Ecto neural progenitor cell (in vitro differentiated cells): ENCODE results near the gene INSRR.

Experiments
- DNase-seq: peaks from one replicate; pipeline ENCODE4 v3.0.0-alpha.2; 2018; ENCODE audit warnings: low spot score

Gene INSRR

DNA sequence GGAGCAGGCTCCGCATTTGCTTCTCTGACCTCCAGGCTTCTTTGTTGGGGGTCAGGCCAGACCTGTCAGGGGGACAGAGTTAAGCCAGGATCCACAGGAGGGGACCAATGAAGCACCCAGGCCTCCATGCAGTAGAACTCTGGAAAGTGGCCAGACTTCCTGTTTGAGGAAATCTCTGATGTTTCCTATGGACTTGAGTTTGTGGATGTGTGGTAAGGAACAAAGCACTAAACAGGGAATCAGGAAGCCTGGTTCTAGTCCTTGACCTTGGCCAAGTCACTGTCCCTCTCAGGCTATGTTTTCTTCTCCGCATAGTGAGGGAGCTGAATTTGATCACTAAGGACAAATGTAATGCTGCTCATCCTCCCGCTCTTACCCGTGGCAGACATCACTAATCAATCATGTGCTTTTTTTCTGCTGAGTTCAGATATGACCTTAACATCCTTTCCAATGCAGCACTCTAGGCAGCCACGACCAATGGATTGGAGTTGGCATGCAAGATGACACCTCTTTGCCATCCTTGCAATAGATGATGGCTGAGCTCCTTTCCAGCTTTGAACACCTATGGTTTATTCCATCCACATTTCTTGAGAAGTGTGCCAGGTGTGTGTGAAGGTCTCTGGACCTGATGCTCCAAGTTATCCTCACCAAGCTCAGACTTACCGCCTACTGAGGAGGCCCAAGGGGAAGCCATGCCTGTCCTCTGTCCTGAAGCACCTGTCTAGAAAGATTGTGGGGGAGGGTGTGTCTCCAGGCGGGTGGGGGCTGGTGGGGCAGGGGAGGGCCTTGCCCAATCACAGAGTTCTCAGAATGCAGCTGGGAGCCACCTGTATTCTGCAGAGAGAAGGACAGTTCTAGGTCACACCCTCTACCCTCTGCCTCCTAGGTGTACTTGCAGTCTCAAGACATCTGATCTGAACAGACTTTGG lies 52.1 kb downstream of the INSRR start:
- no peak for DNase-seq

DNA sequence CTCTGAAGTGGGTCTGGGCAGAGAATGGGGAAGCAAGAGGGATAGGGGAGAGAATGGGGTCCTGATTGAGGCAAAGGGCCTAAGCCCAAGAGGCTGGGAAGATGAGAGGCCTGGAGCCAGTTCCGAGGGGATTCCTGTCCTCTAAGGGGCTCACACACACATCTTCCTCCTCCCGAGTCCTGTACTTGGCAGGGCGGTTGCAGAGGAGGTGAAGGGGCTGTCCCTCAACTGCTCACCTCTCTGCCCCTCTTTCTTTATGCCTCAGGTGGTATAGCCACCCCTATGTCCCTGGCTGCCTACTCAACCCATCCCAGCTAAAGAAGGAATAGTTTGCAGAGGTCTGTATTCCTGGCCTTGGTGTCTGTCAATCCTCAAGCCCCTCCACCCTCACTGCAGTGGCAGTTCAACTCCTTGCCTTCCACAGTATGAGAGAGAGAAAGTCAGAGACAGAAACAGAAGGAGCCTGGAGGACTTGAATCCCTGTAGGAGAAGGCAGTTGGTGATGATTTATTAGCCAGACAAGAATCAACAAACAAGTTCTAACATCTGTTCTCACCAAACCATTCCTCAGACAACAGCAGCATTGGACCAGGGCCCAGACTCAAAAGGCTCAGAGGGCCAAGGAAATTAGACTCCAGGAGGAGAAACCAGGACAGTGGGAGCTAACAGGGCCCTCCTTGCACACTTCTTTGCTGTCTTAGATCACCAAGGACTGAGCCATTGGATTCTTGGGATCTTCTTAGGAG lies 53.0 kb downstream of the INSRR start:
- DNase-seq = no peak

DNA sequence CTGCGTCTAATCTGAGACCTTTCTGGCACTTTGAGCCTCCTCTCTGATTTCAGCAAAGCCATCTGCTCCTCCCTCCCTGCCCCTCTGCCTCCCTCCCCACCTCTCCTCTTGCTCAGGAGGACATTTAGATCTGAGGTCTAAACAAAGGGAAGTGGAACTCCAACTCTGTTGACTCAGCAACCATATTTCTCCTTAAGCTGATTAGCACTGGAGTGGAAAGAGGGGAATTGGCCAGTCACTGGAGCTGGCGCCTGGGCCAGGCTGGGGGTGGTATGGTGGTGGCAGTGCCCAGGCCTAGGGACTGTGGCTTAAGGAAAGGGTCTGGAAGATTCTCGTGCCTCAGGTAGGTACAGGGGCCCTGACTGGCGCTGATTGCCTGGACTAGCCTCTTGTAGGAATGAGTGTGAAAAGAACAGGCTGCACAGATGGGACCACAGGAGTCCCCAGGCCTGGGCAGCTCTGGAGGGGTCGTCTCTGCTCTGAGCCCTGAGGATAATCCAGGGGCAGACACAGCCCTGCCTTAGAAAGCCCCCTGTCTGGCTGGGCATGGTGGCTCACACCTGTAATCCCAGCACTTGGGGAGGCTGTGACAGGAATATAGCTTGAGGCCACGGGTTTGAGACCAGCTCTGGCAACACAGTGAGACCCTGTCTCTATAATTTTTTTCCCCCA lies 54.2 kb downstream of the INSRR start:
- no peak for DNase-seq

DNA sequence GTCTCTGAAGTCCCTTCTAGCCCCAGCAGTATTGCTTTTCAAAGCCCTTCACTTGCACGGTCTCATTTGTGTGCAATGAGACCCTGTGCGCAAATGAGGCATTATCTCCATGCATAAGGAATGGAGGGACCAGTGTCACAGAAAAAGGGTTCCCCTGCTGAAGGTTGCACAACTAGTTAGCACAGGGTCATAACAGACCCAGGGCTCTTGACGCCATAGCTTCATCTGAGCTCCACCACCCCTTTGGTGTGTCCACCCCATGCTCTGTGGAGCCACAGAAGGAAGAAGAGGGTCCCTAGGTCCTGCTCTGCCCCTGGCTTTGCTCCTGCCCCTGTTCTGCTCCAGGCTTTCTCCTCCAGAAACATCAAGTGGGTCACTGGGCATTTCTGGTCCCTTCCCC lies 54.9 kb downstream of the INSRR start:
- no peak for DNase-seq

DNA sequence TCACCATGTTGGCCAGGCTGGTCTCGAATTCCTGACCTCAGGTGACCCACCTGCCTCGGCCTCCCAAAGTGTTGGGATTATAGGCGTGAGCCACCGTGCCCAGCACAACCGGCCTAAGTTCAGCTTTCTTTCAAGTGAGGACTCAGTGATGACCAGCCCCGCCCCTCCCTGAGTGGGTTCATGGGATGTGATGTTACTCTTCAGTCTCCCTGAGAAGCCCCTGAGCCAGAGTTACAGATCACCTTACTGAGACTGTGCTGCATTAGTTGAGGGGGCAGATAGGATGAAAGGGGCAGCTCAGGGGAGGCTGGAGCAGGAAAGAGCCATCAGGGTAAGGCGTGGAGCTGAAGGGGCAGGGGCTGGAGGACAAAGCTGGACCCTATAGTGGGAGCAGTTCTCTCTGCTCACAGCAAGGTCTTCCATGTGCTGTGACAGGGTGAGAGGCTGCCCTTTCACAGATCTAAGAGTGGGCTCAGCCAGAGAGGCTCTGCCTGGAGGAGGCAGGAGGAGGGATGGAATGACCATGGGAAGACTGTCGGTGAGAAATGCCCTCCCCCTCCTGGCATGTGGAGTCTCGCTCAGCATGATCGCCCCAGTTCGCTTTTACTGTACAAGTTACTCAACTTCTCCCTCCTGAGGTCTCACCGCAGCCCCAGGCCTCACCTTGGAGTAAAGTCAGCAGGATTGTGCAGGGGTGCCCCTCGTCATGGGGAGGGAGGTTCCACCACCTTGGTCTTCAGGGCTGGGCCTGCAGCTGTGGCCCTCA lies 55.6 kb downstream of the INSRR start:
- no peak for DNase-seq

DNA sequence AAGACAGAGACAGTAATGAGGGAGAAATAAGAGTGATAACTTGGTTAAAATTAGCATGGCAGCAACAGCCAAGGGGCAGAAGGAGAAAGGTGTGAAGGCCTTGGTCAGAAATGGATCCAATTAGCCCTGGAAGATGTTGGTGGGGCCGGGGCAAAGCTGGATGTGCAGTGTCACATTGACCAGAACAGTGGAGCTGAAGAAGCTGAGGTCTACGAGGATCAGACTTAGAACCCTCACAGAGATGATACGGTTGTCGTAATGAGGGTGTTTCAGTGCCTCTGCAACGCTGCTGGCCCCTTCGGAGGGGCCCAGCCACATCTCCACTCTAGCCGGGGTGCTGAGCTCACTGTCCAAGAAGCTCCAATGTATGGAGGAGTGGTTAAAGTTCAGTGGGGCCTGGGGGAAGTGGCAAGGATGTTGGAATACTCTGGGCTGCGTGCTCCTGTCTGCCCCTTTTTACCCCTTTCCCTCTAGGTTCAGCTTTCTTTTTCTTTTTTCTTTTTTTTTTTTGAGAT lies 56.4 kb downstream of the INSRR start:
- no peak for DNase-seq

DNA sequence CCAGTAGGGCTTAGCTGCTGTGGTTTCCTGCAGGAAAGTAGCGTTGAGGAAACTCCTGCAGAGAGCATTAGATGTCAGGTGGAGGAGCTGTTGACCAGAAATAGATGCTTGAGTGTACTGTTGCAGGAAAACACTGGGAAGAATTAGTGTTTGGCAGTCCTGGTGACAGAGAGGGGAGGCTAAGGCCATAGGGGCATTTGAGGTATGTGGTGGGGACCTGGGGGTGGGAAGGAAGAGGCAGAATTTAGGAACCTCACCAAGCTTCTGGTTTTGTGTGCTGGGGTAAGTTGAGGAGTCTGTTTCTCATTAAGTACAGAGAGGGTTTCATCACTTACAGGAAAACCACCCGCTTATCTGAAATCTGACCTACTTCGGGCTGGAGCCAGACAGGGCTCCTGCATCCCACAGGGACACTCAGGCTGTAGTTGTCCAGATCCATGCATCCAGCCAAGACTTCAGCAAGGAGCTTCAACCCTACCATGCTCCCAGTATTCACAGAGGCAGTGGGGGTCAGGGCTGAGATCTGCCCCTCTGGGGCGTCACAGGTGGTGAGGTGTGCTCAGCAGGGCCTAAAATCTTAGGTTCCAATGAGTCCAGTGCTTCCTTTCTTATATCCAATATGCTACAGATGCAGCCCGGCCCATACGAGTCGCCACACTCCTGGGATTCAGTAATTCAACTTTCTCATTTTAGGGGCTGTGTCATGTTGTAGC lies 57.4 kb downstream of the INSRR start:
- no peak for DNase-seq

DNA sequence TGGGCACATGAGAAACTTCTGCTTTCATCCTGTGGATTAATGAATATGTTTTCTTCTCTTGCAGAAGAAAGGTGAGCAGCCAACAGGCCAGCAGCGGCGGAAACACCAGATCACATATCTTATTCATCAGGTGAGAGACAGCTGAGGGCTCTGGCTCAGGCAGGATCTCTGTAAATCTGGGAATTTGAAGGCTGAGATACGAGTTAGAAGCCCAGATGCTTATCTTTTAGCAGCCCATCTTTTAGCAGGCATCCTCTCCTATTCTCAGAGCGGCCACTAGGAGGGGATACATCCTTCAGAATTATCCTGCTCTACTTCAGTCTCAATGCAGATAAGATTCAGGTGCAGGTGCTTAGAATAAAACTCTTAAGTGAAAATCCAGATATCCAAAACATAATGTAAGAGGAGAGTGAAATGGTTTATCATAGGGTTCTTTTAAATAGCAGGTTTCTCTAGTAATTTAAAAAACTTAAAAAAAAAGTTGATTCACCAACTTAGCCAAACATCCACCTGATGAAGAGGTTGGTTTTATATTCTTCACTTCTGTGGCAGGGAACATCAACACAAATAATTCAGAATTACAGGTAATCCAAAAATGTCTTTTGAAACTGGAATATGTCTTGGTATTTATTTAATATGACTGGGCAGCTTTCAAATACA lies 61.6 kb downstream of the INSRR start:
- no peak for DNase-seq

DNA sequence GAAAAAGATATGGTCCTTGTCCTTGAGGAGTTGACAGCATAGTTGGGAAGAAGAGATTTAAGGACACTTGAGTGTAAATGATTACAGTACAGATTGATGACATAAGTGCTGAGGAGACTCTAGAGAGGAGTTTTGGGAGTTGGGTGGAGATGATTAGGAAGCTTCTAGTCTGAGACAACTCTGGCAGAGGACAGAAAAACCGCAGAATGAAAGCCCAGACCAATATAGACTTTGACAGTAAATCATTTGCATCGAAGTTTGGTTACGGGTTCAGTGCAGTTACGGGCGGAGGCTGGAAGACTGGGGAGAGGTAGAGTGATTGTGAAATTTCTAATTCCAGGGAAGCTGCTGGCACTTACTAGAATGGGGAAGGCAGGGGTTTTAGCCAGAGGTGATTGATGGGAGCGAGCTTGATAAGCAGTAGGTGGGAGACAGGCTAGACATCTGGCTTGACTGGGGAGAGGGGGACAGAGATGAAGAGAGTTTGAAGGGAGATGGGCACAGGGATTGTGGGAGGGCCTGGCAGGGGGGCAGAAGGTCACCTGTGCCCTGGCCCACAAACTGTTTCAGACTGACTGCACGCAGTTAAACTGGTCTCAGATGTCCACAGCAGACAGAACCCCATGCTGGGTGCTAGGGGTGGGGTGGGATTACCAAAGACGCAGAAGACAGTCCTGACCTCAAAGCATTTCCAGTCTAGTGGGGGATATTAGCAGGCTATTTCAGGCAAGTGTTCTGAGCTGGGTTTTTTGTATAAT lies 62.4 kb downstream of the INSRR start:
- no peak for DNase-seq

DNA sequence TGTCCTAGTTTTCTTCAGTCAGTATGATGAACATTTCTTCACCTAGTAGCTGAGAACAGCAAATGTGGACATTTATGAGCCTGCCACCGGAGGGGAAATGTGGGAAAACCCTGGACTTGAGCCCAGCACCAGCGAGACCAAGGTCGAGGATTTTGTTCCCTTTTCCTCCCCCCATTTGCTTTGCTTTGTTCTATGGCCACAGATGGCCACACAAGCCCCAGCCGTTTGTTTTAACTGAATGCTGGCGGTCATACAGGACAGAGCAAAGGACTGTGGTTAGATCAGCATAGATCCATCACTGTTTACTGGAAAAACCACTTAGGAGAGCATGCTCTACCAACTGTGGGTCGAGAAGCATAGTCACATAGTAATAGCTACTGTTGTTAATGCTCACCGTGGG lies 63.1 kb downstream of the INSRR start:
- no peak for DNase-seq

DNA sequence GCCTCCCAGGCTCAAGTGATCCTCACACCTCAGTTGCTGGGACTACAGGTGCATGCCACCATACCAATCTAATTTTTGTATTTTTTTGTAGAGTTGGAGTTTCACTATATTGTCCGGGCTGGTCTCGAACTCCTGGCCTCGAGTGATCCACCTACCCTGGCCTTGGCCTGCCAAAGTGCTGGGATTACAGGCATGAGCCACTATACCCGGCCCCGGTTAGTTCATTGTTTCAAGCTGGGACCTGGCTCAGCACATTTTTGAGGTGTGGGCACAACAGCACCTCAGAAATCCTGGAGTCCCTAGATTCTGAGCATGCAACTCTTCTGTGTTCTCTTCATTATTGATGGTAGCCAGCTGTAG lies 63.6 kb downstream of the INSRR start:
- no peak for DNase-seq

DNA sequence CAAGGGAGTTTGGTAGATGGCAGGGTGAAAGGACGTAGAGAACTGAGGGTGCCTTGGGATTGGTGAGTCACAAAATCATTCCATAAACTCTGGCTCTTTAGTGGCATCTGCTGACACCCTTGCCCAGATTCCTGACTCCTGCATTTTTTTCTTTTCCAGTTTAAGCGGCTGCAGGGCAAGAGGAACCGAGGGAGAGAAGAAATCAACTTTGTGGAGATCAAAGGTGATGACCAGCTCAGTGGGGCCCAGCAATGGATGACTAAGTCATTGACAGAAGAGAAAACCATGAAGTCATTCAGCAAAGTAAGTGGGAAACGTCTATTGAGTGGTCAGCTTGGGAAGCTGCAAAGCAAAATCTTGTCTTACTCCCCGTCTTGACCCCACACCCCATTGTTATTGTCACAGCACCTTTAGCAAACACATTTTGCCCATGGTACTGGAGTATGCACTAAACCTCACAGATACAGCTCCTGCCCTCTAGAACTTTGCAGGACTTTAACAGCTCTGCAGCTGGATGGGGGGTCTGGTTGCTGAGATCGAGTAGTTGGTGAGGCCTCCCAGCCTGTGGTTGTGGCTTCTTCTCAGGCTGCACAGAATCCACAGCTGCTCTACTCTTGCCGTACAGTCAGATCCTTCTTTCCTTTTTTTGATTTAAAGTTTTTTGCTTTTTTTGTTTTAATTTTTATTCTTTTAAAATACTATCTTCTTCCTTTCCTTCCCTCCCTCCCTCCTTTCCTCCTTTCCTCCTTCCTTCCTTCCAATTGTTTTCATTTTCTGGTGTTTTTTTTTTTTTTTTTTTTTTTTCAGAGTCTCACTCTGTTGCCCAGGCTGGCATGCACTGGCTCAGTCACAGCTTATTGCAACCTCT lies 64.2 kb downstream of the INSRR start:
- no peak for DNase-seq
